Hair follicle dermal papilla cell (primary cell): ENCODE results near the gene PRPF38A. TPM values are rescaled to one million over a fixed set of nuclear protein-coding genes. Genes with fewer than 3 reads are reported as not detected.

Experiments used
- total RNA-seq: library from RNA; depleted of rRNA; stranded (reverse); fragments of >200 nt; gene quantifications from 2 replicates; pipeline ENCODE4 v1.2.3, GENCODE V29; 2012

PRPF38A gene, protein sequence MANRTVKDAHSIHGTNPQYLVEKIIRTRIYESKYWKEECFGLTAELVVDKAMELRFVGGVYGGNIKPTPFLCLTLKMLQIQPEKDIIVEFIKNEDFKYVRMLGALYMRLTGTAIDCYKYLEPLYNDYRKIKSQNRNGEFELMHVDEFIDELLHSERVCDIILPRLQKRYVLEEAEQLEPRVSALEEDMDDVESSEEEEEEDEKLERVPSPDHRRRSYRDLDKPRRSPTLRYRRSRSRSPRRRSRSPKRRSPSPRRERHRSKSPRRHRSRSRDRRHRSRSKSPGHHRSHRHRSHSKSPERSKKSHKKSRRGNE
- total RNA-seq: 7.9 and 11.7 TPM in 2 replicates

DNA sequence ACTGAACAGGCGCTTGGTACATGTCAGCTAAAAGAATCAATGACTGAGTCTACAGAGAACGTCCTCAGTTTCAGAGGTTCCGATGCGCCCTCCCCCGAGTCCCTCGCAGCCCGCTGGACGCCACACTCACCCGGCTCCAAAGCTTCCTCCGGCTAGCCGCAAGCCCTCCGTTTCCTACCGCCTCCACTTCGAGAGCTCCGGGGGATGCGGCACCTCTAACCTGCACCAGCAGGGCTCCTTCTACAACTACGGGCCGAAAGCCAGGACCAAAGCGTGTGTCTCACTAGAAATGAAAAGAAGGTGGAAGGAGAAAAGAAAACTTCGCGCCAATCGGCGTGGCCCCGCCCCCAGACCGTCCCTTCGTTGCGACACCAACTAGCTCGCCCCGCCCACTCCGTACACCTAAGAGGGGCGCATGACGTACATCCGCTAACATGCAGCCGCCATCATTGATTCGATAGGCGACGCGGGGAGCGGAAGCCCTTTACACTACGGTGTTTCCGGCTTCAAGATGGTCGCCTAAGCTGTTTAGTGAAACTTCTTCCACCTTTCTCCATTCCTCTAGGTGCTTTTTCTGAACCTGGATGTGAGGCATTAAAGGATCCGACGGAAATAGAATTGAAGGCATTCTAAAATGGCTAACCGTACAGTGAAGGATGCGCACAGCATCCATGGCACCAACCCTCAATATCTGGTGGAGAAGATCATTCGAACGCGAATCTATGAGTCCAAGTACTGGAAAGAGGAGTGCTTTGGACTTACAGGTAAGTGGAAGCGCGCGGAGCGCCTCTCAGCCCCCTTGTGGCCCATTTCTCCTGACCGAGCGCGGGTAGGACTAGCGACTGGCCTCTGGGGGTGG is at the start of gene PRPF38A, which contains the start of gene ORC1:
Gene PRPF38A (plus strand): TSS at position 487 of the 859 bp plus-strand sequence. CDS start 148 bp downstream, at position 635.
Gene ORC1 (minus strand): TSS at position 308 of the 859 bp plus-strand sequence. CDS start 2,200 bp downstream, outside the sequence.

DNA sequence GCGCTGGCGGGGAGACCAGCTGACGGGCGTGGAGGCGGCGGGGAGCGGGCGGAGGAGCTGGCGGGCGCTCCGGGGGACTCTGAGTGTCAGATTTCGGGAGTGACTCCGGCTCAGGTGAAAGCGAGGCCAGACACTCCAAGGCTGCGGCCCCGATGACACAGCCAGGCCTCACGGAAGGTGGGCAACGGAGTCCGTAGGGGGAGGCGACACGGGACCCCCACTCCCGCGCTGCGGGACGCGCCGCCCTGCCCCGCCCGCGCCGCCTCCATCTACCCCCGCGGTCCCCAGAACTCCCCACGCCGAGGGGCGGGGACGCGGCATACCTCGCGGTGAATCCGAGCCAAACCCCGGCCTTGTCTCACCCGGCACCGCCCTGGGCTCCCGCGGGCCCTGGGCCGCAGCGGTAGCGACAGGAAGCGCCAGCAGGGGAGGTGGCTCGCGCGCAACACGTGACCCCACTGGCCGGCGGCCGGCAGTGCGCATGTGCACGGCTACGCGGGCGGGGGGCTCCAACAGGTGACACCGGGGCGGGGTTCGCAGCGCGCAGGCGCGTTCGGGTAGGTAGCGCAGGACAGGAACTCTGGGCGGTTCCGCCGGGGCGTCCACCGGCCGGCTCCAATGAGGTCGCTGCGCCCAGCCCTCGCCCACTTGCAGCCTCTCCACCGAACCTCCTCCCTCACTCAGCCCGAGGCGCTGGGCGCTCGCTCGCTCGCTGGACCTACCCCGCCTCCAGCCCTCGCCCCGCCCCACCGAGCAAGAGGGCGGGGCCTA is 38.5 kb upstream of the PRPF38A start, which contains the start of gene CC2D1B:
Gene CC2D1B (minus strand): TSS at position 460 of the 771 bp plus-strand sequence. CDS start 1,585 bp downstream, outside the sequence.

Other genes with a start within 250 kb of the PRPF38A start
- gene CC2D1B, start 38.4 kb upstream of the PRPF38A start, total RNA-seq: 45.5 and 46.2 TPM in 2 replicates
- 0.81 and 0.97 TPM in 2 replicates for gene ORC1, start 179 bp upstream of the PRPF38A start, total RNA-seq
- gene TUT4, start 148.5 kb downstream of the PRPF38A start, total RNA-seq: 32.1 and 44.9 TPM in 2 replicates
- 66.4 and 94.1 TPM in 2 replicates for gene GPX7, start 197.8 kb downstream of the PRPF38A start, total RNA-seq
- gene SHISAL2A, start 228.6 kb downstream of the PRPF38A start, total RNA-seq: 0.16 TPM in 1 of 2 replicates, not detected in the other